ENCODE data around the gene L1CAM.
A peak's percentile ranks its signal among the peaks of the same experiment; 100 is the strongest.

L1CAM gene

DNA sequence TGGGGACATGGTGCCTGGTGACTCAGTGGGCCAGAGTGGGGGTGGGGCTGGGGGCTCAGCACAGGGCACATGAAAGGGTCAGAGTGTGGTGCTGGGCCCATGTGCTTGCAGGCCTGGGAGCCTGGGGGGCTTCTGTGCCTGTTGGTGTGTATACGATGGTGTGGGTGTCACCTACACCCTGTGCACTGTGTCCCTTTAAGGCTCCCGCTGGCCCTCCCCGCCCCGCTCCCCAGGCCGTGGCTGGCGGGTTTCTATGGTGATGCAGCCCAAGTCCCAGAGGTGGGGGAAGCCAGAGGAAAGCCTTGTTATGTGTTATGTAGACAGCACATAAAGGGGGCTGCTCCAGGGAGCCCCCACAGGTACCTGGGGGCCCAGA, 5.5 kb downstream of the L1CAM start:
- in situ Hi-C loops (cut with MboI; ENCODE audit: low pct_unique_long_range_greater_than_20kb, low sequenced_read_pairs) = no loop called here
- DNase-seq = no peak

DNA sequence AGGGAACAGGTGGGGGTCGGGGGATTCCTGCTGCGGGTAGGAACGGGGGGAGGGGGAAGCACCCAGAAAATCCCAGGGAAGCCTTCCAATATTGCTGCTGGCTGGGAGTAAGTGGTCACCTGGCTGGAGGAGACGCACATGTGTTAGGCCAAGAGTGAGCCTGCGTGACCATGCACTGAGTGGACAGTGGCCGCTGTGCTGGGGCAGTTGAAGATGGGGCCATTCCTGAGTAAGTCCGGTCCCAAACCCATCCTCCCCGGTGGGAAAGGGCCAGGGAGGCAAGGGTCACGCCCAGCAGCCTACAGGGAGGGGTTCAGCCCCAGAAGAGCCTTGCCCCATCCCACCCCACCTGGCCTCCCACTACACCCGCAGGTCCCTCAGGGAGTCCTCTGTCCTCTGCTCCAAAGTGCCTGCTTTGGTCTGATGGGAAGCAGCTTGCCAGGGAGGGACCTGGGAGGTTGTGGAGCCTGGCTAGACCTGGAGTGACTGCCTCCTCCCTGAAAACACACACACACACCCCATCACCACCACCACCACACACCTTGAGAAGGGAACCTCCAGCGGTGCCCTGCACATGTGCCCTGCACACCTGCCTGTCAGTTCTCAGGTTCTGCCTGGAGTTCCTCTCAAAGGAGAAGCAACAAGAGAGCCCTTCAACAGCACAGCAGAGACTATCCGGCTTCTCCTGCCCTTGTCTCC, 6.1 kb downstream of the L1CAM start:
- DNase-seq = no peak
- in situ Hi-C loops (cut with MboI; ENCODE audit: low pct_unique_long_range_greater_than_20kb, low sequenced_read_pairs) = no loop called here

DNA sequence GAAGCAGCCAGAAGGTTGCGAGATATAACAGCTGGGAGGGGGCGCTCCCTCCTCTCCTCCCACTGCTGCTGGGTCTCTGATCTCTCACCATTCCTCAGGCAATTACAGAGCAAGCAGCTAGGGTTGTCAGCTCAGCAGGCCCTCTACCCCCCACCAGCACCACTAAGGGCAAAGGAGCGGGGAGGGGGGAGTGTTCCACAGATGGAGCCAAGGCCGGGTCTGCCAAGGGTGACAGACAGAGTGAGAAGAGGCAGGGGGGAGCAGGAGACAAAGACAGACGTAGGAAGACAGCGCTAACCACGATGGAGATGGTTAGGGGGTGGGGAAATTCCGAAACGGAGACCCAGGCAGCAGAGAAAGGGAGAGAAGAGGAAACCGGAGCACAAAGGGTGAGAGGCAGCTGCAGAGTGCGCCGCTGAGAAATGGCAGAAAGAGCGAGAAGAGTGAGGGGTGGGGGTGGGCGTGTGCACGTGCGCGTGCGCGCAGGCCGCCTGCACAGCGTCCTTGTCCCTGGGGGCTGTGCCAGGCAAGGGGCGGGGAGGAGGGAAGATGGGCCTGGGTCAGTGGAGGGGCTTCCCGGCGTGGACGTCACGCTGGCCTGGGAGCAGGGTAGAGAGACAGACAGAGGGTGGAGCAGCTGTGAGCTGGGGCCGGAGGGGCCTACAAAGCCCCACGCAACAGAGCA, 6.9 kb downstream of the L1CAM start:
- in situ Hi-C loops (cut with MboI; ENCODE audit: low pct_unique_long_range_greater_than_20kb, low sequenced_read_pairs) = no loop called here

DNA sequence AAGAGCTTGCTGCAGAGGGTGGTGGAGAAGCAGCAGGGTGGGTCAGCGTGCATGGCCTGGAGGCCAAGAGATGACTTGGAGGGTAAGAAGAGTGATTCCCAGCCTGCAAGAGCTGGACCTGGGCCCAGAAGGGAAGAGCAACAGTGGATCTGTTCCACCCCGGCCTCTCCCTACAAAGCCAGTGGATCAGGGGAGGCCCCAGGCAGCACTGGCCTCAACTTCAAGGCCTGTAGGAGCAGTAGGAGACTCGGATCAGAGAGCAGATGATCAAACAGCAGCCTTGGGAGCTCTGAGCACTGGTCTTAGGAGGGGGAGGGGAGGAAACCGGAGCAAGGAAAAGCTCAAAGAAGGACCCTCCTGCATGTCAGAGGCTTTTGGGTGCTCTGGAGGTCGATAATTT, 7.6 kb downstream of the L1CAM start:
- in situ Hi-C loops (cut with MboI; ENCODE audit: low pct_unique_long_range_greater_than_20kb, low sequenced_read_pairs) = no loop called here

More for the DNA sequence above, 6.9 kb downstream of the L1CAM start:
- peak; percentile 45 for DNase-seq

DNA sequence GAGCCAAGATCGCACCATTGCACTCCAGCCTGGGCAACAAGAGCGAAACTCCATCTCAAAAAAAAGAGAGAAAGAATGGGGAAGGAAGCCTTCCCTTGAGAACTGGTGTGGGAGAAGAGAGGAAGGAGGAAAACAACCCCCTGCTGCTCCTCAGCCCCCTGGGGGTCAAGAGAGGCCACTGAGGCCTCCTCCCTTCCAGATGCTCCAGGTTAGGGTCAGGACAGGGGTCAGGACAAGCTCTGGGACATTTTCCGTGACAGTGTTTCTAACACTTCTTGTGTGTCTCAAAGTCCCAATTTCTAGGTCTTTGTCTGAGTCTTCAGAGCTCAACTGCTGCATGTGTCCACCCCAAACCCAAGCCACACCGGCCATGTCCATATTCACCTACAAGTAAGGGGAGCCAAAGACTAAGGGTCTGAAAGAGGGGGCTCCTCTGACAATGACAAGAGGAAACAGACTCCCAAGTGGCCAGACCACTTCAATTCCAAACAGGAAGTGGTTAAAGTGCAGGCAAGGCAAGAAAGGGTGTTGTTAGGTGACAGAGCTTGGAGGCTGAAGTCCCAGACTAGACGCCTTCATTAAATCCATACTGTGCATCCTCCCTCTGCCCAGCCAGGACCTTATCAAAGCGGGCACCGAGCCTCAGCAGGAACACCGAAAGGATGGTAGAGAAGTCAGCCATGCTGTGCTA, 8.3 kb downstream of the L1CAM start:
- in situ Hi-C loops (cut with MboI; ENCODE audit: low pct_unique_long_range_greater_than_20kb, low sequenced_read_pairs) = no loop called here
- DNase-seq = peak; percentile 50

More for the DNA sequence above, 7.6 kb downstream of the L1CAM start:
- DNase-seq = no peak

DNA sequence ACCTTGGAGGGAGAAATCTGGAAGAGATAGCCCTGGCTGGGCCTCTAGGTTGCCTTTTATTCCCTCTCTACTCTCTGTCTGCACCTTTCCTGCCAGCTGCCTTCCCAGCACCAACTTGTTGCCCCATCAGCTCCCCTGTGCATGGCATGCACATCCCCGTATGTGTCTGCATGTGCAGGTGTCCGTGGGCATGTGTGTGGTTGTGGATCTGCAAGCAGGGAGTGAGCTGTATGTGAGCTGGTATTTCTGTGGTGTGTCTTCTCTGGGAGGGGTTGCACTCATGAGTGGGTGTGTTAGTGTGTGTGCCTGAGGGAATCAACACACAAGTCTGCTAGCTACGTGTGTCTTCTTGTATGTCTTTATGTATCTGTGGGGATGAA, 9.9 kb downstream of the L1CAM start:
- in situ Hi-C loops (cut with MboI; ENCODE audit: low pct_unique_long_range_greater_than_20kb, low sequenced_read_pairs) = no loop called here
- no peak for DNase-seq

DNA sequence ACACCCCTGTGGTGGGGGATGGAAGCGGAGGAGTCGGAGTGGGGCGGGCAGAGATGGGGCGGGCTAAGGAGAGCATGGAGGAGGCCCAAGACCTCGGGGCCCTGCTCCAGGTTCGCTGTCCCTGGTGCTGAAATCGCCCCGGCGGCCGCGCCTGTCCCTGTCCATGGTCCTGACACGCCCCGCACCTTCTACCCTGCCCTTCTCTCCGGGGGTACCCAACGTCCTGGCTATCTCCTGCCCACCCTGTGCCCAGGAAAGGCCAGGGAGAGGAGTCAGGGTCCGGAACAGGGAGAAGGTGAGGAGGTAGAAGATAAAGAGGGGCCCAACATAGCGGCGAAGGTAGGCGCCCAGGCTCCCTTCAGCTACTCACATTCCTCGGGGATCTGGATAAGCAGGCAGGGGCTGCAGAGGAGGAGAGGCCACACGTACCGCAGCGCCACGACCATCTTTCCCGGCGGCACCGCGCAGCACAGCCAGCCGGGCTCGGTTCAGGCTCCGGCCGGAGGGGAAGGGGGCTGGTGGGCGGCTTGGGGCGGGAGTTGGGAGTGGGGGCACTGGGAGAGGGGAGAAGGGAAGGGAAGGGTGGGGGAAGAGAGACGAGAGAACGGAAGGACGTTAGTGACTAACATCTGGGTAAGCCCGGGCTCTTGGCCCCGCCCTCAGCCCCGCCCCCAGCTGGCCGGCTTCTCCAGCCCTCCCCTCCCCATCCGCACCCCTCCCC, 10.4 kb downstream of the L1CAM start:
- in situ Hi-C loops (cut with MboI; ENCODE audit: low pct_unique_long_range_greater_than_20kb, low sequenced_read_pairs) = no loop called here
- DNase-seq = peak; percentile 86

DNA sequence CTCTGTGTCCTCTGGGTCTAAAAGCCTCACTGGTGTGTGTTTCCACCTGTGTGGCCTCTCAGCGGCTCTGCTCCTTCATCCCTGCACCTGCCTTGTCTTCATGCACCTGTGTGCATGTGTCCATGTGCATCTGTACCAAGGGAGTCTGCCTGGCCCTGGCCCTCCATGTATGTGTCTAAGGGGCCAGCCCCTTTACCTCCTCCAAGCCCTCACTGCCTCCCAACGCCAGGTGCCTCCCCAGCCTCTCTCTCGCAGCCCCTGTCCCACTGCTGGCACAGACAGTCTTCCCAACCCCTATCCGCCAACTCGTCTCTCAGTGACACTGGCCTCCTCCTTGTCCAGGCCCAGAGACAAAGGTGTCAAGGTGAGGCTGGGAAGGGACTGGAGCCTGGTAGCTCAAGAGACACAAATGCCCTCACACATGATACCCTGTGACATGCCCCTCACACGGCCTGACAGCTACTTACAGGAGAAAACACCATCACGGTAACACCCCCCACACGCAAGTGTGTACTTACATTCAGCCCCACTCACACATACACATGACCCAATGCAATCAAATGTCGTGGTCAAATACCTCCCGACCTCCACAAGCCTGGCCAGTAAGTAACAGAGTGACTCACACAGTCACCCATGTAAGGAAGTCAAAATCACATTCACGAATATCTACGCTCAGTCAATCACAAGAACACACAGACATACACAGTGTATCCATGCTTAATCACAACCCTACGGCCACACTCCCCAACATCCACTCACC, 11.4 kb downstream of the L1CAM start:
- no peak for DNase-seq
- in situ Hi-C loops (cut with MboI; ENCODE audit: low pct_unique_long_range_greater_than_20kb, low sequenced_read_pairs) = no loop called here

DNA sequence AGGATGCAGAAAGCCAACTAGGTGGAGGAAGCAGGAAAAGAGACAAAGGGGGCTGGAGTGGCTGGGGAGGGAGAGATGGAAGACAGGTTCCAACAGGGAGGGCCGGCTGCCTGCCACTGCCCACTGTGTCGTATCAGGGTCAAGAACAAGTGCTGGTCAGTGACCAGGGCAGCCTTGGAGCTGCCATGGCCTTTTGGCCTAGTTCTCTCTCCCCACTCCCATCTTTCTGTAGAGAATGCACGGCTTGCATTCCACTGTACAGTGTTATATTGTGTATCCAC, 11.9 kb downstream of the L1CAM start:
- in situ Hi-C loops (cut with MboI; ENCODE audit: low pct_unique_long_range_greater_than_20kb, low sequenced_read_pairs) = no loop called here
- DNase-seq = no peak

DNA sequence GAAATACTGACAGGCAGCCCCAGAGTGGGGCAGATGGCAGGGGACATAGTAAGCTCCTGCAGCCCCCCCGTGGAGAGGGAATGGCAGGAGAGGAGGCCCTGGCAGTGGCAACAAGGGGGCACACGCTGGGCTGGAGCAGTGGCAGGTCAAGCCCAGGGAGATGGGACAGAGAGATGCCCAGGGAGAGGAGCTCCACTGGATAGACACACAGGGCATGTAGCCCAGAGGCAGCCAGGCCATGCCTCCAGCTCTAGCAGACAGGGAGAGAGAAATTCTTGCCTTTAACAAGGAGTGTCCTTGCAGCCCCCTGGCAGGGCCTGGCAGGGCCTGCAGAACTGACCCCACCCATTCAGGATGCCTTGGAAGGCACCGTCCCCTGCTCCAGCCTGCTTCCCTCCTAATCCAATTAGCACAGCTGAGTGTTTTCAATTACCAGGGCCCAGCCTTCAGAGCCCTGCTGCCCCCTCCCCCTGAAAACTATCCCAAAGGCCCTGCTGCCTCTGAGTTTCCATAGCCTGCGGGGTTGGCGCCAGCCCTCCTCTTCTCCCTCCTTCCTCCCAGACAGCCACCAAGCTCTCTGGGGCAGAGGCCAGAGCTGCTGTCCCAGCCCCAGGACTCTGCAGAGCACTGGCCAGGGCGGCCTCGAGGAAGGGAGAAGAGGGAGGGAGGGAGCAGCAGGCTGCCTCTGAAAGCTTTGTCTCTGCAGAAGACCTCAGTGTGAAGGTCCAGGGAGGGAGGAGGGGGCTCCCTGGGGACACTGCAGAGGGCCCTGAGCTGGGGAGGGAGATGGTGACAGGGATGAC, 12.5 kb downstream of the L1CAM start:
- DNase-seq = no peak
- in situ Hi-C loops (cut with MboI; ENCODE audit: low pct_unique_long_range_greater_than_20kb, low sequenced_read_pairs) = no loop called here

DNA sequence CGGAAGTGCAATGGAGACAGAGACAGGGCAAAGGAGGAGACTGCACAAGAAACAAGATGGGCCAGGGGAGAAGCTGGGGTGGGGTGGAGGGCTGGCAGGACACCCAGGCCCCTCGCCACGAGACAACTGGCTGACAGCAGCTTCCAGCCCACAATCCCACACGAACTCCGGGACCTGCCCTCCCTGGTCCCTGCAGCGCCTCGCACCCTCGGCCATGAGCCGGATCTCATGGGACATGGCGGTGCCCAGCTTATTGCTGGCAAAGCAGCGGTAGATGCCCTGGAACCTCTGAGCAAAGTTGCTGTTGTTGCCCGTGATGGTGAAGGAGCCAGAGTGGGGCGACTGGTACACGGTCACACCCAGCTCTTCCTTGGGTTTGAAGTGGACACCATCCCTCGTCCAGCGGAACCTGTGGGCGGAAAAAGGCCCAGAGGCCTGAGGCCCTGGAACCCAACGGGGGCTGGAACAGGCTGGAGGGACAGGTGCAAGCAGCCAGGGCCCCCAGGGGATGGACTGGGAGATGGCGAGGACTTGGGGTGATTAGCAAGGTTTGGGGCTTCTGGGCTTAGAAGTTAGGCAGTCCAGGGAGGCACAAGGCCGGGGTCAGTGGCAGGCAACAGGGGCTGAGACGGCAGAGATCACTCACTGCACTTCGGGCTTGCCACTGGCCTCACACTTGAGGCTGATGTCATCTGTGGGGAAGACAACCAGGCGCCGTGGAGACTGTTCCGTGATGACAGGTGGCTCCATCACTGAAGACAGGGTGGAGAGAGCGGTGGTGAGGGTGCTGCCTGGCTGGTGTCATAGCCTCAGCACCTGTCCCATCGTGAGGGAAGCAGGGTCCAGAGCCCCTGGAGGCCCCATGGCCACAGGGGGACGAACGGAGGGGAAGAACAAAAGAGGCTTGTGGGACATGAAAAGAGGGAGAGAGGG, 13.8 kb downstream of the L1CAM start:
- in situ Hi-C loops (cut with MboI; ENCODE audit: low pct_unique_long_range_greater_than_20kb, low sequenced_read_pairs) = no loop called here
- DNase-seq = no peak

DNA sequence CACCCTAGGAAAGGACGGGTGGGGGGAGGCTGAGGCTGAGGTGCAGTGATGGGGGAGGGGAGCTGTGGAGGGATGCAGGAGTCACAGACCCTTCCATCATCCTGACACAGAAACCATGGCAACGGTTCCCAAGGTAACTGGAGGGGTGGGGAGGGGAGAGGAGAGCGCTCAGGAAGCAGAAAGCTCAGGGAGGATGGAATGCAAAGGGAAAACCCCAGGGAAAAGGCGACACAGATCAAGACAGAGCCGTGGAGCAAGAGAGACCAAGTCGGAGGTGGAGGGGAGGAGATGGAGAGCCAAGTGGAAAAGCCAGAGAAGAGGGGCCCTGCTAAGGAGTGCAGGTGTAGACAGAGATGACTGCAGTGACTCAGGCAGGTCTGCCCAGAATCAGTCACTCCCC, 14.5 kb downstream of the L1CAM start:
- DNase-seq = no peak
- in situ Hi-C loops (cut with MboI; ENCODE audit: low pct_unique_long_range_greater_than_20kb, low sequenced_read_pairs) = no loop called here

DNA sequence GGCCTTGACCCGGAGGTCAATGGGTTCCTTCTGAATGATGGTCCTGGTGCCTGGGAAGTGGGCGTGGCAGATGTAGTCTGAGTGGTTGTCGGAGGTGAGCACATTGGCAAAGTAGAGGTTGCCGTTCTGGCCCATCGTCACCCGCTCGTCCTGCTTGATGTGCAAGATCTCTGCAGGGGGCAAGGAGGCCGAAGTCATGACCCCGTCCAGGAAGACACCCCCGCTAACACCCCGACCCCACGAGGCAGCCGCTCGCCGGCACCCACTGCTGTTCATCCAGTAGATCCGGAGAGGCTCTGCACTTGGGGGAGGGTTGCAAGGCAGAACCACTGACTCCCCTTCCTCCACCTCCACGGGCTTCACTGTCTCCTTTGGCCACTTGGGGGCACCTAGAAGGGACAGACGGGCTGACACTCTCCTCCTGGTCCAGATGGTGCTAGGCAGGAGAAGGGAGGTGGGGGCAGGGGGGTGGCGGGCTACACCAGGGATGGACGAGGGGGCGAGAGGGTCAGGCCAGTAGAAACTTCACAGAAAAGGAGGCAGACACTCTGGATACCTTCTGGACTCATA, 15.1 kb downstream of the L1CAM start:
- no peak for DNase-seq
- in situ Hi-C loops (cut with MboI; ENCODE audit: low pct_unique_long_range_greater_than_20kb, low sequenced_read_pairs) = no loop called here

DNA sequence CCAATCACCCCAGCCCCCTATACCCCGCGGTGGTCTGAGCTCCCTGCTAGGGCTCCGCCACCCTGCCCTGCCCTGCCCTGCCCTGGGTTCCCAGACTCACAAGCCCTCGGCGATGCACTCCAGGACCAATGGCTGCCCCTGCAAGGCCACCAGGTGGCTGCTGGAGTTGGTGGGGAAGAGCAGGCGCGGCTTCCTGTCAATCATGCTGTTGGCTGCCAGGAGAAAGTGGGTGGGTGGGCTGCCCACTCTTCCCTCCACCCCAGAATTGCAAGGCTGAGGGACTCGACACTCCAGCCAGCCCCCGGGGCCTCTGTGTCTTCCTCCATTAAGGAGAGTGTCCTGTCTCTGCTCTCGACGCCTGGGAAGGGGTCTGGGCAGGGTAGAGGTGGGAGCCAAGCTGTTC, 15.7 kb downstream of the L1CAM start:
- DNase-seq = no peak
- in situ Hi-C loops (cut with MboI; ENCODE audit: low pct_unique_long_range_greater_than_20kb, low sequenced_read_pairs) = no loop called here

DNA sequence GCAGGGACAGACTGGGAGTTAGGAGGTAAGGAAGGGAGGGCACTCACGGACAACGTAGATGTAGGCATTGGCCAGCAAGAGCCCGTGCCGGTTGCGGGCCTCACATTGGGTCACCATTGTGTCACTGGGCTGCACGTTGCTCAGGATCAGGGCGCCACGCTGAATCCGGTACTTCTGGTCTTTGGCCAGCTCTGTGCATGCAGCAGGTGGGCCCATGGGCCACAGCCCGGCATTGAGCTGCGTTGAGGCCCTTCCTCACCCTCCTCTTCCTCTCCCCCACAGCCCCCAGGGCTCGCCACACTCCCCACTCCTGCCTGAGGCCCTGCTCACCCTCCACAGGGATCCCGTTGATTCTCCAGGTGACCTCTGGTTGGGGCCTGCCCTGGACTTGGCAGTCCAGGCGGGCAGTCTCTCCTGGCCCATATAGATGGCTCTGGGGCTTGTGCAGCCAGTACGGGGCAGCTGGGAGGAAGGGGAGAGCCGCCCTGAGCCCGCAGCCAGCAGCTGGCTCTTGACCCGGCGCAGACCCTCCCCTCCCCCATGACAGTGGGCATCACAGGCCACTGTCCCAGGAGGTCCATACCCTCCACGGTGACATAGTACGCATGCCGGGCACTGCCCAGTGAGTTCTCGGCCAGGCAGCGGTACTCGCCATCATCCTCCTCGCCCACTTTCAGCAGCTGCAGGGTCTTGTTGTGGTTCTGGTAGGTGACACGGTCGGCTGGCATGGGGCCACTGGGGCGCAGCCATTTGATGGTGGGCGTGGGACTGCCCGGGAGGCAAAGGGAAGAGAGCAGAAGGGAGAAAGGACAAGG, 16.3 kb downstream of the L1CAM start:
- no peak for DNase-seq

DNA sequence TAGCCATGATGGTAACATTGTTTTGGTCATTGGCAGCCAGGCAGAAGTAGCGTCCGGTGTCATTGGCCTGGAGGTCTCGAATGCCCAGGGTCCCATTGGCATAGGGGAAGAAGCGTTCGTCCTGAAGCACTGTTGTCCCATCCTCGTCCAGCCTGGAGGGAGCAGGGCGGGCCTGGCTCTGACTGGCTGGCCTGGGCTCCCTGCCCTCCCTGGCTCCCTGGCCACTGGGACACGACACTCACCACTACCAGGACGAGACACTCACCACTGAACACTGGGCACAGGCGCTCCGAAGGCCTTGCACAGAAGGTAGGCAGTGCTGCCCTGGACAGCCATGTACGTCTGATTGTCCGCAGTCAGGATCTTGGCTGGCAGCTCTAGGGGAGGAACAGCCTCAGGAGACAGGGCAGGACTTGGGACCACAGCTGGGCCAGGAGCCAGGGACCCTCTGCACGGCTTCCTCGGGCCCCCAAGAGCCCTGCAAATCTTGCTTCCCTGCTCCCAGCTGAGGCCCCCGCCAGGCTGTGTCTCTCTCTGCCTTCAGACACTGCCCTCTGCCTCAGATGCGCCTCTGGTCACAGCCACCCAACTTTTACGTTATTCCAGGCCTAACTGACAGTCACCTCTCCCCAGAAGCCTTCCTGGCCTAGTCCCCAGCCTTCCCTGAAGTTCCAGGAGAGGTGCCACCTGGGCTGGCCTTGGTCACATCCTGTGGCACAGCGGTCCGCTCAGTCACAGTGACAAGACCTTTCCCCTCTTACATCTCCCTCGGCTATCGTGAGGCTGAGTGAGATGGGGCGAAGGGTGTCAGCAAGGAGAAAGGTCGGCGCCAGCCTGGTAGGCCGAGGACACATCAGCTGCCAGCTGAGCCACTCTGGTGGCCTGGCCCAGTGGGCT, 17.1 kb downstream of the L1CAM start:
- DNase-seq = no peak
- in situ Hi-C loops (cut with MboI; ENCODE audit: low pct_unique_long_range_greater_than_20kb, low sequenced_read_pairs) = no loop called here

More for the DNA sequence above, 16.3 kb downstream of the L1CAM start:
- in situ Hi-C loops (cut with MboI; ENCODE audit: low pct_unique_long_range_greater_than_20kb, low sequenced_read_pairs) = no loop called here

All from KBM-7 (cell line).